HG02840 (cell line): ENCODE data around the gene CDKN2B.
A peak's percentile ranks its signal among the peaks of the same experiment; 100 is the strongest.

Experiments
- ATAC-seq: cut with Tn5 transposase; IDR thresholded peaks from one replicate; pipeline ENCODE4 v1.9.1; 2021; ENCODE audit warnings: mild to moderate bottlenecking, moderate library complexity, moderate number of reproducible peaks; ENCODE audit not compliant: unreplicated experiment, low FRiP score

The CDKN2B gene

DNA sequence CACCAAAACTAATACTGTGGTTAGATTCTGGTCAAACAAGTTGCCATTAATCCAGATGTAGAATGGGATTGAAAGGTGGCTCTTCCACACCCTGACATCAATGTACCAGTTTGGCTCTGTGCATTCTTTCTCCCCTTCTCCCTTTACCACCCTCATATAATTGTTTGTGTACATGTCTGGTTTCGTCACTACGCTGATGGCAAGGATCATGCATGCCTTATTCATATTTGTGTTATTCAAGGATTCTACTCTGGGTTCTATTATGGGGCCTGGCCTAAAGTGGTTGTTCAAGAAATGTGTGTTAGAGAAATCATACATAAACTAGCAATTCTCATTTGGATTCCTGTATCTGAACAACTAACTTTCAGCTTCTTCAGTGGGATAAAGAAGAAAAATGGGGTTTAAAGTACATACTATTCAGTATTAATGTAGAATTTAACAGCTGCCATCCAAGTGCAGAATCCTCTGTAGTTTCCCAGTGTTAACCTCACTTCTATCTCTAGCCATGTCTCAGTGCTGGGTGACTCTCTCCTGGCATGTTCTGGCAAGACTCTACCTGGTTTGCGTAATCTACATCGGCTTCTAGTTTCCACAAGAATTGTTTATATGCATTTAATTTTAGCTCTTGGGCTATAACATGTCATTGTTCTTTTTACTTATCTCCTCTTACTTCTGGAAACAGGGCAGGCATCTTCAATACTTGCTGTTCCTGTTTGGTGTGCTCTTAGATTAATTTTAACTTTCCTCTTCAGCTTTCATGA lies 27.9 kb upstream of the CDKN2B start:
- no peak for ATAC-seq

DNA sequence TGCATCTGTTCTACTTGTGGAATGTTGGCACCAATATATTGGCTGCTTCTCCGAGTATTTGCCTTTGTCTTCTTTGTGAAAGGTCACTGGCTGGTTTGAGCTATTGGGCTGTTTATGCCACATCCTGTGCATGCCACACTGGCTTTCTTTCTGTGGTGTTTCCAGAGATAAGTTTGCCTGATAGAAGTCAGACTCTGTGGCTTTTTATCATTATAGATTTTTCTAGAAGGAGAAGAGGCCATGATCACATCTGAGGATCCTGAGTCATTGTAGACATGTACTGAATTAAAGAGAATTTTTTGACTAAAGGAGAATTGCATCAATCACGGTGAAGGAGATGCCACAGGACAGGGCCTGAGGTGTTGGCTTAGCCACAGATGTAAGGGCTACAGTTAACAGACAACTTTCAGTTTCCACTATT lies 26.5 kb upstream of the CDKN2B start:
- no peak for ATAC-seq

DNA sequence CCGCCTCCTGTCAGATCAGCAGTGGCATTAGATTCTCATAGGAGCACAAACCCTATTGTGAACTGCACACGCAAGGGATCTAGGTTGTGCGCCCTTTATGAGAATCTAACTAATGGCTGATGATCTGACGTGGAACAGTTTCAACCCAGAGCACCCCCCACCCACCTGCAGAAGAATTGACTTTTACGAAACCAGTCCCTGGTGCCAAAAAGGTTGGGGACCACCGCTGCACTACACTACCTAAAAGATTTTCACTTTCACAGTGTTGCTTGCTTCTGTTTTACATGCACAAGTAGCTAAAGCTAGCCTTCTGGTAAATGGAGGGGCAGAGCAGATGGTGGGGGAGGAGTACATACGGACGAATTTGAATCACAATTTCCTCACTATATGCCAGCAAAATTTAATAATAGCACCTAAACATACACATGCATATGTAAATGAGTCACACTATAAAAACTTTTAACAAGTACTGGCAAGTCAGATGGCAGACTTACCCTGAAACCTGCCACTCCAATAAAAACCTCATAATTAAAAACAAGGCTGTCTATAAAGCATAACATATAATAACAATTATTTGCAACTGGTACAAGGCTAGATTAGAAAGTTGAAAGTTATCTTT lies 24.0 kb upstream of the CDKN2B start:
- no peak for ATAC-seq

DNA sequence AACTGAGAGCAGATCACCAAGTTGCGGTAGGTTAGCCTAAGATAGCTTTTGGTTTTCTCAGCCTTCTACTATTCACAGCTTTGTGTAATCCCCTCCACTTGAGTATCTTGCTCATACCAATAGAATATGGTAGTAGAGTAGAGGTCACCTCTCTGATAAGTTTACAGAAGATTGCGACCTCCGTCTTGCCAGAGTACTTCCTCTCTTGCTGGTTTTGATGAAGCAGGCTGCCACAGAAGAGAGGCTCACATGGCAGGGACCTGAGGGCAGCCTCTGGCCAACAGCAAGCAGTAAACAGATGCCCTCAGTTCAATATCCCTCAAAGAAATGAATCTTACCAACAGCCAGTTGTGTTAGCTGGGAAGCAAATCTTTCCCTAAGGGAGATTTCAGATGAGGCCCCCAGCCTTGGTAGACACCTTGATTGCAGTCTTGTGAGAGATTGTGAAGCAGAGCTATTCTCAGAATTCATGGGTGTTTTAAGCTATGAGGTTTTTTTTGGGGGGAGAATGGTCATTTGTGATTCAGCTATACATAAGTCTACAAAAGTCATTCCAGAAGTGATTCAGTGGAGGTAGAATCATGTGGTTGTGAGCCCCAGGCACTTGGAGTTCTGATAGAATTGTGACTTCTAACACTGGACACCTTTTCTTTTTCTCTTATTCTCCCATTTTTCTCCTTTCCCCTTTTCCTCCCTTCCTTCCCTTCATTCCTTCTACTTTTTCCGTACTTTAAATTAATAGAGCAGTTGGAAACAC lies 22.7 kb upstream of the CDKN2B start:
- ATAC-seq = no peak

- ATAC-seq = no peak
These were observed 21.0 kb upstream of the CDKN2B start for GRCh38 chr9:22030101-22030598.

DNA sequence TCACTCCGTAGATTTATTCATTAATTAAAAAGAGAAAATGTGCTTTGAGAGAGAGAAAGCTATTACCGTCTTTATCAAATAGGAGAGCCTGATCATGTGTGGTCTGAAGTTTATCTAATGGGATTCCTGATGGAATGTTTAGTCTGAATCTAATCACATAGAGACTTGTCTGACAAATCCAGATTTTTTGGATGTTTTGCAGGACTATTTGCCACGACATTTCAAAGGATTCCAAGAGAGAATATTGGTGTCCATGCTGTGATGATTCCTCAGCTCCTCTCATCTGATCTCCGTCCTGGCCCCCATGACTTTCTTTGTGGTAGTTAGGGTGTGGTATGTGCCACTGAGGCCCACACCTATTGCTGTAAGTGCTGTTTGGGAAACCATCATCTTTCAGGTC lies 20.1 kb upstream of the CDKN2B start:
- ATAC-seq = no peak

- ATAC-seq = no peak
These were observed 19.3 kb upstream of the CDKN2B start for GRCh38 chr9:22028394-22028793.

DNA sequence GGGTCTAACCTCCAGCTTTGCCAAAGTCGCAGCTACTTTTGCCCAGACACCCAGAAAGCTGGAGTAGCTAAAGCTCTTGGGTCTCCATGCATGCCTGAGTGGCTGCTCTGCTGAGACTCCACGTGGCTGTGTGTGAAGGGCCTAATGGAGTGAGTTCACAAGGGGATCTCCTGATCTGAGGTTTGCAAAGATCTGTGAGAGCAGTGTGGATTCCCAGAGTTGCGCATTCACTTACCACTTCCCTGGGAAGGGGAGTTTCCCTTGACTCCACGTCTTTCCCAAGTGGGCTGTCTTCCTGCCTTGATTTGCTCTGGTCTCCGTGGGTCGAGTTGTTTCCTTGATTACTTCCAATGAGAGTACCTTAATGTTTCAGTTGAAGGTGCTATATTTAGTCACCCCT lies 17.6 kb upstream of the CDKN2B start:
- ATAC-seq = no peak

DNA sequence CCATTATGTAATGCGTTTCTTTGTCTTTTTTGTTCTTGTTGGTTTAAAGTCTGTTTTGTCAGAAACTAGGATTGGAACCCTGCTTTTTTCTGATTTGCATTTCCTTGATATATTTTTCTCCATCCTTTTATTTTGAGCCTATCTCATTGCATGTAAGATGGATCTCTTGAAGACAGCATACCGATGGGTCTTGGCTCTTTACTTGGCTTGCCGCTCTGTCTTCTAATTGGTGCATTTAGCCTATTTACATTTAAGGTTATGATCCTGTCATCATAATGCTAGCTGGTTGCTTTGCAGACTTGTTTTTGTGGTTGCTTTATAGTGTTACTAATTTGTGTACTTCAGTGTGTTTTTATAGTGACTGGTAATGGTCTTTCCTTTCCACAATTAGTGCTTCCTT lies 13.3 kb upstream of the CDKN2B start:
- no peak for ATAC-seq

DNA sequence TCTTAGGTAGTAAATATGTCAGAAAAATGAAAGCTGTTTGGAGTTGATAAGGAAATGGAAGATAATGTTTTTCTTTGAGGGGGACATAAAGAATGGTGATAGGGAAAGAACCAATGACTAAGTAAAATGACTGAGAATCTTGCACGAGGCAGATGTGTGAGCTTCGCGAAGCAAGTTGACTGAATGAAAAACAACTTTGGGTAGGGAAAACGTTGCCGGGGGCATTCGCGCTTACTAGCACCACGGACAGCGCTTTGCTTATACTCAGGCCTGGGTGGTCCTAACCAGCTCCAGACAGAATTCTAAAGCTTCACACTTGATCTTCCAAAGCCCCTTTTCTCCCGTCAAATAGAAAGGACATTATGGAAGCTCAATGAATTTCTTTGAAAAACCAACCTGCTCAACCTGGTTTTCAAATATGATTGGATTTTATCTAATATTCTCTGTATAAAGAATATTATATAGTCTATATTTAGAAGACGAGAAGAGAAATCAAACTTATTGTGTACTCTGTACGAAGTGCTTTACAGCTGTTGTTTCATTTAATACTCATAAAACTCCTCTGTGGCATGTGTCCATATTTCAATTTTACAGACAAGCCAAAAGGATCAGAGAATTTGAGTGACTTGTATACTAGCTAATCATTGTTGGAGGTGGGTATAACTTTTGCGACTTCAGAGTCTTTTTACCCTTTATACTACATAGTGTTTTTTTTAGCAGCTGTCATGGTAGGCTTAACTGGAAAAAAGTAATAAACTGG lies 1.9 kb upstream of the CDKN2B start:
- ATAC-seq = no peak

- peak; percentile 36 for ATAC-seq
These were observed 382 bp upstream of the CDKN2B start for GRCh38 chr9:22009506-22009867.

DNA sequence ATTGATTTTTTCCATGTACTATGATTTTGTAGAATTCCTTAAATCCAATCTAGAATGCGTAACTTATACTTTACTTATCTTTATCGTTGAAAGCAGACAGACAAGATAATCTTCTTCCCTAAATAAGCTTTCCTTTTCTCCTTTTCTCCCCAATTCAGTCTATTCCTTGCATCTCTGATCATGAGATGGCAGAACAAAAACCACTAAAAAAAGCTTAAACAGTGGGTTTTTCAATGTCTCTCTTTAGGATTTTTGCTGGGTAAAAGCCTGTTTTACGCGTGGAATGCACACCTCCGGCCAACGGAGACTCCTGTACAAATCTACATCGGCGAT lies 755 bp downstream of the CDKN2B start:
- ATAC-seq = no peak

- no peak for ATAC-seq
These were observed 3.2 kb downstream of the CDKN2B start for GRCh38 chr9:22005702-22006606.

- no peak for ATAC-seq
These were observed 3.9 kb downstream of the CDKN2B start for GRCh38 chr9:22005021-22005701.

- ATAC-seq = no peak
These were observed 7.1 kb downstream of the CDKN2B start for GRCh38 chr9:22002038-22002437.

DNA sequence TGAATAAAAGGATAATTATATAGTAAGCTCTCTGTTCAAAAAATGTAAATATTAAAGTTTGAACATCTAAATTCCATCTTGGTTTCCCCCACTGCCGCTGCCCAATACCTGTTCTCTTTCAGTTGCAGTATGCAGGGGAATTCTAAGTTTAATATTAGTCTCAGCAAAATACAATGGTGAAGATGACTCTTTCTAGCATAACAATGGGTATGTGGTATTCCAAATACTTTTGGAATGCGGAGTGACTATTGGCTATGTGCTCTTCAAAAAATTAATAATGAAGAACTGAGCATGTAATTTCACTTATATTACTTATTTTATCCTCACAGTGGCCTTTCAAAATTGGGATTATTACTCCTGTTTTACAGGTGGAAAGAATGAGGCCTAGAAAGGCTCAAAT lies 11.1 kb downstream of the CDKN2B start:
- ATAC-seq = no peak

GRCh38 chr9:21997480-21997879 lies 11.6 kb downstream of the CDKN2B start:
- ATAC-seq = no peak

GRCh38 chr9:21996858-21997257 lies 12.2 kb downstream of the CDKN2B start:
- no peak for ATAC-seq

- no peak for ATAC-seq
These were observed 12.7 kb downstream of the CDKN2B start for GRCh38 chr9:21996438-21996837.
